Endometrial microvascular endothelial cells (primary cell): ENCODE results near the gene ASCC3. TPM values are rescaled to one million over a fixed set of nuclear protein-coding genes. Genes with fewer than 3 reads are reported as not detected.
"Not testable (repeated sequence)": the region's sequence is repeated elsewhere in the genome, so short reads cannot be mapped to it uniquely, and the experiment has no call there.

Source experiments
- in situ Hi-C: cut with HindIII; loops from 2 replicates; pipeline ENCODE4 v1.10.0; 2017; ENCODE audit warnings: low sequenced_read_pairs, low pct_unique_long_range_greater_than_20kb; ENCODE audit errors: inconsistent ontology term
- total RNA-seq: library from RNA; depleted of rRNA; stranded (reverse); fragments of >200 nt; gene quantifications from one replicate; pipeline ENCODE4 v1.2.3, GENCODE V29; 2015; ENCODE audit errors: inconsistent ontology term

ASCC3 gene
- 72.8 TPM for total RNA-seq

GRCh38 chr6:100880853-100881706, at the start of gene ASCC3:
Gene ASCC3, minus strand, starts transcription at chr6:100881329. Its CDS starts 13,332 bp downstream, at chr6:100867997.
- in situ Hi-C loops, result no loop called here

- in situ Hi-C loops, result no loop called here
Observed at GRCh38 chr6:100925749-100926148, 44.6 kb upstream of the ASCC3 start.

- in situ Hi-C loops, result no loop called here
Observed at GRCh38 chr6:100924534-100925227, 43.6 kb upstream of the ASCC3 start.

DNA sequence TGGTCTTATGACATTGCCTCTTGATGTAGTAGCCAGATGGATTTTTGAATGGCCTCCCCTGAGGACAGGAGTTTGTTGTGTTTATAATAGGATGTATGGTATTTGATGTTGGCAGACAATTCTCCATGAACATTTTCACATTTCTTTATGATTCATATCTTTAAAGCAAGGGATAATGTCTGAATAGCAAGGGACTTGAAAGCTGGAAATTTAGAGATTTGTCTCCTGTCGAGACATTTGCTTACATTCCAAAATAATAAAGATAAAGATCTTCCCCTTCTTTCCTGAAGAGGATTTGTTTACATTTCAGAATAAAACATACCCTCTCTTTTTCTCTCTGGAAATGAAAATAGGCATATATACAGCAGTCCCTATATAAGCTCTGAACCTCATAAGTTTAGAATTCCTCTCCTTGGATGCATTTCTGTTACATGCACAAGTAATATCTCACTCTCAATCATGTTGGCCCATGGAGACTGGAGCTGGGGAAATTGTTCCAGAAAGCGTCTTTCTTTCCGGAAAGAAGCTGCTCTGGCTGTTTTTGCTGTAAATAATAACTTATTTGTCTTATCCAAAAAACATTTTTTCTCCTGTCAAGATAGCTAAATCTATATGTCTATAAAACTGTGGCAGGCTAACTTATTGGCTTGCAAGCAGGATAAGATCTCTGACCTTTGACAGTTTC, 42.5 kb upstream of the ASCC3 start:
- in situ Hi-C loops, result no loop called here

GRCh38 chr6:100920028-100920605, 39.0 kb upstream of the ASCC3 start:
- in situ Hi-C loops, result no loop called here

GRCh38 chr6:100918152-100918551, 37.0 kb upstream of the ASCC3 start:
- in situ Hi-C loops, result no loop called here

DNA sequence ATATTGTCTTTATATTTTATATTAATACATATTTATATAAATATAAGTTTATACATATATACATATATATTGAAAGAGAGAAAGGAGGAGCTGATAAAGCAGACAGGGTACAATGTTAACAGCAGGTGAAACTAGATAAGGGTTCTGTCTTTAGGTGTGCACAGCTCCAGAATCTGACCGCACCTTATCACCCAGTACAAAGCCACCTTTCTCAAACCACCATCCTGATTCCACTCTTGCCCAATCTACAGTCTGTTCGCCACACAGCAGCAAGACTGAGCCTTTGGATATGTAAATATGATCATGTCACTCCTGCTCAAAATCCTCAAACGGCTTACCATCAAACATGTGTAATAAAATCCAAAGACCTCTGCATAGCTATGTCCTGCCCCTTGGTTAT, 34.7 kb upstream of the ASCC3 start:
- in situ Hi-C loops, result no loop called here

- in situ Hi-C loops, result no loop called here
Observed at GRCh38 chr6:100913400-100914276, 32.5 kb upstream of the ASCC3 start.

DNA sequence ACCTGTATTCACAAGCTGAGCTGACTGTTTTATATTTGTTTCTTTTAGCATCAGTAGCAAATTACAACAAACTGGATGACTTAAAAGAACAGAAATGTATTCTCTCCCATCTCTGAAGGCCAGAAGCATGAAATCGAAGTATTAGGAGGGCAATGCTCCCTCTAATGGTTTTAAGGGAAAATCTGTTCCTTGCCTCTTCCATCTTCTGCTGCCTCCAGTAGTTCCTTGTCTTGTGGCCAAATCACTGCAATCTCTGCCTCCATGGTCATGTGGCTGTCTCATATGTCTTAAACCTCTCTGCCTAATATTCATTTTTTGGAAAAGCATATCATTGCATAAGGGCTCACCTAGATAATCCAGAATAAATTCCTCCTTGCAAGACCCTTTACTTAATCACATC, 25.2 kb upstream of the ASCC3 start:
- in situ Hi-C loops, result no loop called here

DNA sequence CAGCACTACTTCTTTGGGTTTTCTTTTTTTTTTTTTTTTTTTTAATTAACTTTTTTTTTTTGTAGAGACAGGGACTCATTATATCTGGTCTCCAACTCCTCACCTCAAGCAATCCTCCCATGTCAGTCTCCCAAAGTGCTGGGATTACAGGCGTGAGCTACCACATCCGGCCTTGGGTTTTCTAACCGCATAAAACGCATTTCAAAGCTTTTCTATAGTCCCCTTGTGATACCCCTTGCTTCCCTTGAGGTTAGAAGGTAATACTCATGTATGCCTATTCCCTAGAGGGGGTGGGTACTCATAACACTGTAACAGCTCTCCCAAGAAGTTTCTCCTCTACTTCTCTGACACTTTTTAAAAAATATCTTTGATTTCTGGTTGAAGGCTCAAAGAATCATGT, 23.9 kb upstream of the ASCC3 start:
- in situ Hi-C loops, result no loop called here

DNA sequence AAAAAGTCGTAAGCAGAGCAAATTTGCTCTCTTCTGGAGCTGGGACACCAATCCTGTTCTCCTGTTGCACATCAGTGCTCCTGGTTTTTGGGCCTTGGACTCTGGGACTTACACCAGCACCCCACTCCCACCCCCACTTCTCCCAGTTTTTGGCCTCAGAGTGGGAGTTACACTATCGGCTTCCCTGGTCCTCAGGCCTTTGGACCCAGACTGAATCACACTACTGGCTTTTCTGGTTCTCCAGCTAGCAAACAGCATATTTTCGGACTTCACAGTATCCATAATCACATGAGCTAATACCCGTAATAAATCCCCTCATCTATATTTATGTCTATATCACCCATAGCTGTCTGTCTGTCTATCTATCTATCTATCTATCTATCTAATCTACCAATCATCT, 23.2 kb upstream of the ASCC3 start:
- in situ Hi-C loops, result no loop called here

- in situ Hi-C loops, result no loop called here
Observed at GRCh38 chr6:100901582-100901981, 20.5 kb upstream of the ASCC3 start.

DNA sequence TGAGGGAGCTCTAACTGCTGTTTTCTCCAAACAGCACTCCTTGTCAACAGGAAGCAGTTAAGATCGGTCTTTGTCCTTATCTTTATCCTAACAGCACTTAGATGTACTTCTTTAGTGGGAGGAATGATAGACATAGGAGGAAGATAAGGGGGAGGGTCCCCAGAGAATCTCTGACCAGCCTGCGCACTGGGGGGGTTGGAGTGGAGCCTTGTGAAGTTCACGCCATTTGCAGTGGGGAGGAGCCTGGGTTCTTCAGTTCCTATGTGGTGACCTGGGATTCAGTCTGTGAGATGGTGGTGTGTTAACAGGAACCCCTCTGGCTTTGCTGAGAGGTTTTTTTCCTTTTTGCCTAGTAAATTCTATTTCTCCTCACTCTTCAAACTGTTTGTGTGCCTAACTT, 18.1 kb upstream of the ASCC3 start:
- in situ Hi-C loops, result no loop called here

DNA sequence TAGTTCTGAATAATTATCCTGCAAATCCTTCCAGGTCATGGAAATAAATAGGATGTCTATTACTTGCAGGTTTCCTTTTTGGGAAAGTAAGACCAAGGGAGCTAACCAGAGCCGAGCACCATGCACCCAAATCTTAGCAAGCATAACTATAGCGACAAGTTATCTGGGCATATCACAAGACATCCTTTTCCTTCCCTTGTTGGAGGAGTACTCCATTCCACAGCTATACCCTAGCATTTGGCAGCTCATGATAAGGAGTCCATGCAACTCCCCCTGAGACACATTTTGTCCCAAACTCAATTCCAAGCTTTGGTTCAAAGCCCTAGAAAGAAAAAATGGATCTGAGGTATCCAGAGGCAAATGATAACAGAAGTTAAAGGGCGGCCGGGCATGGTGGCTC, 16.5 kb upstream of the ASCC3 start:
- in situ Hi-C loops, result no loop called here

DNA sequence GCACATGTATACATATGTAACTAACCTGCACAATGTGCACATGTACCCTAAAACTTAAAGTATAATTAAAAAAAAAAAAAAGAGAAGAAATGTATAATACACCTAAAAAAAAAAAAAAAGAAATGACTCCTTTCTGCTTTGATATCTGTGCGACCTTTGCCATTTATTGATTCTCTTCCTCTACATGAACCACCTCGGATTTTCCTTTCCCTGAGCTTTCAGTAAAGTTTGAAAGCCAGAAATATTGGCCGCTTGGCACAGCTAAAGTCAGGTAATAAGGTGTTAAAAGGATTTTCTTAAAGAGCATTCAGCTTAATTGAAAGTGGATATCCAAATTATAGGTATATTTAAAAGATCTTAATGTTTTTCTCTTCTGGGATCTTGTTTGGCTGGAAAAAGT, 12.6 kb upstream of the ASCC3 start:
- in situ Hi-C loops, result no loop called here

GRCh38 chr6:100892693-100893092, 11.6 kb upstream of the ASCC3 start:
- in situ Hi-C loops, result no loop called here

DNA sequence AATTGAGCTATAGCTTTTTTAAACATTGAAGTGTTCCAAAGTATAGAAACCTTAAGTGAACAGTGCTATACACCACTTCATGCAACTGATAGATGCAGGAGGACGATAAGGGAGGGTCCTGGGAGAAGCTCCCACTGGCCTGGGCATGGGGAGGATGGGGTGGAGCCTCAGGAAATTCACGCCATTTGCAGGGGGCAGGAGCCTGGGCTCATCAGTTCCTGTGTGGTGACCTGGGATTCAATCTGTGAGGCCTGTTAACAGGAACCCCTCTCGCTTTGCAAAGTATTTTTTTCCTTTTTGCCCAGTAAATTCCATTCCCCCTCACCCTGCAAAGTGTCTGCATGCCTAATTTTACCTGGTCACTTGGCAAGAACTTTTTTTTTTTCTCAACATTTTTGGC, 11.0 kb upstream of the ASCC3 start:
- in situ Hi-C loops, result no loop called here

GRCh38 chr6:100891079-100891478, 9.9 kb upstream of the ASCC3 start:
- in situ Hi-C loops, result no loop called here

GRCh38 chr6:100890646-100891045, 9.5 kb upstream of the ASCC3 start:
- in situ Hi-C loops, result not testable (repeated sequence)
